ENCODE data around the gene FILIP1L.
"Not testable (repeated sequence)": the region's sequence is repeated elsewhere in the genome, so short reads cannot be mapped to it uniquely, and the experiment has no call there.

FILIP1L gene

DNA sequence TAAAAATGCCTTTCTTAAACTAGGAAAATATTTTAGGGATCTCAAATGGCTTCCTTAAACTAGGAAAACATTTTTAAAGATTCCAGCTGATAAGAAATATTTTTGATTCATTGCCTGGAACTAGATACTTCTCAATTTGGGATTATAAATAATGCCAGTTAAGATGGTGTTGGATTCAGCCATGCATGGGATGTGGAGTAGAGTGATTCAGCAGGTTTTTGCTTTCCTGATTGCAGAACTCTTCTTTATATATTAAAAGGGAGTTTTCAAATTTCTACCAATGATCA lies 15.6 kb downstream of the FILIP1L start:
- DNase-seq (ENCODE audit: low spot score), result no peak

DNA sequence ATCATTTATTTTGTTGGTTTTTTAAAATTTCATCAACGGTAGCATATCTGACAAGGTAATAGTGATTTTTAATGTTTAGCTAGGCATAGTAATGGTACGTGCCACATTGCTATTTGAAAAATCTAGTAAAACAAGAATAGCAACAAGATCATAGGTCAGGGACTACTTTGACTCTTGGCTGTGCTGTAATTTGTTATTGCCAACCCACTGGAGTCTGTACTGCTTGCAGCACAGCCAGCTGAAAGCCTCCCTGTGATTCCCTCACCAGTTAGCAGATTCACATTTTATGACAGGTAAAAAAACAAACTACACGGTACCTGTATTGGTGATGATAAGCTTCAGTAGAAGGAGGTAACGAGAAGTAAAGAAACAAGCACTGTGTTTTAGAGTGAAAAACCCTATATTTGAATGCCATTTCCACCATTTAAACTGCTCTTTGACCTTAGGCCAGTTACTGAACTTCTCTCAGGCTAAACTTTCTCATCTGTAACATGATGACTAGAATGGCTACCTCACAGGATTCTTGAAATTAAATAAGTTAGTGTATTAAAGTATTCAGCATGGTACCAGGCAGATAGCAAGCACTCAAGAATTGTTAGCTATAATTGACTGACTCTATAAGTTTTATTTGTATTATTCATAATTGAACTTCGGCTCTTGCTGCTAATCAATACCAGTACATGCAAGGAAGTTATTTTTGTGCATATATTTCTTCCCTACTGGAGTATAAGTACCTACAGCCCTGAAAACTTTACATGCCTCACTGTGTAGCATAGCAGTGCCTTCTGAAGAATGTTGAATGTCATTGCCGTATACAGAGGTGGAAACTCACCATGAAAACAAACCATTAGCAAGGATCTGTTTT lies 16.1 kb downstream of the FILIP1L start:
- DNase-seq (ENCODE audit: low spot score), result peak; percentile 38

DNA sequence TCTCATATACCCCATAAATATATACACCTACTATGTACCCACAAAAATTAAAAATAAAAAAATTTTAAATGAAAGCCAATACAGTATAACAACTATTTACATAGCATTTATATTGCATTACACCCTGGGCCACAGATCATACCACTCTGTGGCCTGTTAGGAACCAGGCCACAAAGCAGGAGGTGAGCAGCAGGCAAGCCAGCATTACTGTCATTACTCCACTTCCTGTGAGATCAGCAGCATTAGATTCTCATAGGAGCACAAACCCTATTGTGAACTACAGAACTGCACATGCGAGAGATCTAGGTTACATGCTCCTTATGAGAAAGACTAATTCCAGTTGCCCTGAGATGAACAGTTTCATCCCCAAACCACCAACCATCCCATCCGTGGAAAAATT lies 17.4 kb downstream of the FILIP1L start:
- no peak for DNase-seq (ENCODE audit: low spot score)

DNA sequence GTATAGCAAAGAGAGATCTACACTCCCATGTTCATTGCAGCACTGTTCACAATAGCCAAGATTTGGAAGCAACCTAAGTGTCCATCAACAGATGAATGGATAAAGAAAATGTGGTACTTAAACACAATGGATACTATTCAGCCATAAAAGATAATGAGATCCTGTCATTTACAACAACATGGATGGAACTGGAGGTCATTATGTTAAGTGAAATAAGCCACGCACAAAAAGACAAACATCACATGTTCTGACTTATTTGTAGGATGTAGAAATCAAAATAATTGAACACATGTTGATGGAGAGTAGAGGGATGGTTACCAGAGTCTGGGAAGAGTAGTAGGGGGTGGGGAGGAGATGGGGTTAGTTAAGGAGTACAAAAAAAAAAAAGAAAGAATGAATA lies 18.0 kb downstream of the FILIP1L start:
- DNase-seq (ENCODE audit: low spot score), result not testable (repeated sequence)

DNA sequence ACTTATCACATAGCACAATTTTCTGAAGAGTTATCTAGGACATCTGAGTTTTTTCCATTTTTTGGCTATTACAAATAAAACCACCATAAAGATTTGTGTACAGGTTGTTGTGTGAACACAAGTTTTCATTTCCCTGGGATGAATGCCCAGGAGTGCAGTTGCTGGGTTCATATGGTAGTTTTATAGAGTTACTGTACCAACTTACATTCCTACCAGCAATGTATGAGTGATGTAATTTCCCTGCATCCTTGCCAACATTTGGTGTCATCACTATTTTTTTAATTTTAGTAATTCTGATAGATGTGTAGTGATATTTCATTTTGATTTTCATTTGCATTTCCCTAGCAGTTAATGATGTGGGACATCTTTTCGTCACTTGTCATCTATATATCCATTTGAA lies 20.5 kb downstream of the FILIP1L start:
- no peak for DNase-seq (ENCODE audit: low spot score)

- no peak for DNase-seq (ENCODE audit: low spot score)
These were observed 23.7 kb downstream of the FILIP1L start for GRCh38 chr3:100090669-100091005.

GRCh38 chr3:100089812-100090668 lies 24.3 kb downstream of the FILIP1L start:
- DNase-seq (ENCODE audit: low spot score), result peak; percentile 42

GRCh38 chr3:100088735-100089368 lies 25.4 kb downstream of the FILIP1L start:
- DNase-seq (ENCODE audit: low spot score), result no peak

GRCh38 chr3:100087198-100087597 lies 27.1 kb downstream of the FILIP1L start:
- no peak for DNase-seq (ENCODE audit: low spot score)

DNA sequence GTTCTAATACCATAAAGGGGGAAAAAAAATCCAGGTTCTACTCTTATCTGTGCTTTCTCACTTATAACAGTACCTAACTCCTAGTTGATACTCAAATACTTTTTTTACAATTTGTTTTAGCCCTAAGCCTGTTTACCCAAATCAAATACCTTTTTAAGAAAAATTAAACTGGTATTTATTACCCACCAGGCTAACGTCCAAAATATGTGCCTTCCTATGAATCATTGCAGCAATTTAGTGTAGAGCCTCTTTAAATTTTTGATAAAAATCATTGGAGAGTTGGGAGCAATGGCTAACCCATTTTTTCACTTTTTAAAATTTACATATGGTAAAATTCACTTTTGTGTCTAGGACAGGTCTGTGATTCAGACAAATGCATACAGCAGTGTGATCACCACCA lies 27.9 kb downstream of the FILIP1L start:
- DNase-seq (ENCODE audit: low spot score), result no peak

- no peak for DNase-seq (ENCODE audit: low spot score)
These were observed 30.0 kb downstream of the FILIP1L start for GRCh38 chr3:100084100-100084806.

- DNase-seq (ENCODE audit: low spot score), result no peak
These were observed 31.1 kb downstream of the FILIP1L start for GRCh38 chr3:100083209-100083608.

DNA sequence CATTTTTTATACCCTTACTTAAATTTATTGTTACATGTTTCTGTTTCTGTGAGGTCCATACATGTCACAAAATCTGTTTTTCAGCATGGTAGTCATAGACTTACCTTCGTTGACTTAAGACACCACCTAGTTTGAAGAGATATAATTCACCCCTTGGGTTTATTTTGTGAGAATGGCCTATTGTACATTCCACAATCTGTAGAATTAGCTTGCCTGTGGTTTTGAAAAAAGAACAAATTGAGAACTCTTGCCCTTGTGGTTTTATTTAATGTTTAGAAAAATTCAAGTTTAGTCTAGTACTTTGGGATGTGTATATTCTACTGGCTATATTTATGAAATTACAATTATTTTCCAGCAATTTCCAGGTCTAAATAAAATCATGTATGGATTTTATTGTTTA lies 31.6 kb downstream of the FILIP1L start:
- no peak for DNase-seq (ENCODE audit: low spot score)

DNA sequence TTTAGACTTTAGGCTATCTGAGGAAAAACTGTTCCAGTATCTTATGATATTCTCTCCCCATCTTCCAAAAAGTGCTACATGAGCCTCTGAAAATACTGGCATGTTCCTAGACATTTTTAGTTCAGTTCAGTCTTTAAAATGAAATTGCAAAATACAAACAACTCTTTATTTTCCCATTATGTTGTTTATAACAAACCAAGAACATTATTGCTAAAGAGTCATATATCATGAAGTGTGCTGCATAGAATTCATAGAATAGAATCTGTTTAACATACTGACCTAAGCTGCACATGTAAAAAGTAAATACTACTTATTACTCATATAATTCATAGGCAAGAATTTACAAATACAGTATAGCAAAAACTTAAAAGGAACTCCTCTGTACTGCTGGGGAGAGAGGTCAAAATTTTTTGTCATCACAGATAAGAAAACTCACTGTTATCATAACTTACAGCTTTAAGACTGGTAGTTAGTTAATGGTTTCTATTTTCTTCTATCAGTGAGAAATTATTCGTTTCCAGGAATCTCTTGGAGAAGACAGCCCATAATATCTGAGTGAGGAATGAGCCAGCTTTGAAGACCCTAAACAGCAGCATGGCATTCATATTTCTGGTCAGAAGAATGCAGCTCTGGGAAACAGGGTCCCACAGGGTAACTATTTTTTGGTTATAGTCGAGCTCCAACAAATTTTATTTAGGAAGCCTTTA lies 32.2 kb downstream of the FILIP1L start:
- no peak for DNase-seq (ENCODE audit: low spot score)

DNA sequence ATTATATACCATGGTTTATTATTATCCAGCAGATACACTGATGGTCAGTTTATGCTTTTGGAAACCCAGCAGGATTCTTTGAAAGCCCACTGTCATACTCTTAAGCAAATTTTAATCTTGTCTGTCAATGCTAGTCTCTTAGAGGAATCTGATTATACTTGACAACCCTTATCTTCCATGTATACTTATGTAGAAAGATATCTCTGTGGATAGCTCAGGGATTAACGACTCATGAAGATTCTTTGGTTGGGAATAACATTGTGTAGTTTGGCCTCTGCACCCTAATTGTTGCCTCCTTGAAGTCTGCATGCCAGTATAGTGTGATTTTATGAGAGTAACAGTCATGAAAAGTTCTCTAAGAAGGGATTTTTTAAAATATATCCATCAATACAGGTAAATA lies 33.0 kb downstream of the FILIP1L start:
- DNase-seq (ENCODE audit: low spot score), result no peak

DNA sequence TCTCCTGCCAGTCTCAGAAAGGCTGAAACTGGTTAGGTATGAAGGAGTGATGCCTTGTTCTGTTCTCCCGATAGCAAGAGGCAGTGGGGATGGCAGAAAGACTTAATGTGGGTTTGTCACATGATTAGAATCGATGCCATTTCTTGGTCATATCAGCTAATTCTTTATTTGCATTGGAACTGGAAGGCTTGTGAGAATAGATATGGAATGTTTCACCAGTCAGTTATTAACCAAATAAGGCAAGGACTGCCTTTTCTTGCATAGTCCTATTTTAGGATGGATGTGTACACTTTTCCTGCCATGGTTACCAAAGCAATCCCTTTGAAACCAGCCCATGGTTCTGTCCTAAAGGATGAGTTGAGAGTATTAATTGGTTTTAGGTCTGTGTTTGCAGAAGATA lies 33.7 kb downstream of the FILIP1L start:
- no peak for DNase-seq (ENCODE audit: low spot score)

DNA sequence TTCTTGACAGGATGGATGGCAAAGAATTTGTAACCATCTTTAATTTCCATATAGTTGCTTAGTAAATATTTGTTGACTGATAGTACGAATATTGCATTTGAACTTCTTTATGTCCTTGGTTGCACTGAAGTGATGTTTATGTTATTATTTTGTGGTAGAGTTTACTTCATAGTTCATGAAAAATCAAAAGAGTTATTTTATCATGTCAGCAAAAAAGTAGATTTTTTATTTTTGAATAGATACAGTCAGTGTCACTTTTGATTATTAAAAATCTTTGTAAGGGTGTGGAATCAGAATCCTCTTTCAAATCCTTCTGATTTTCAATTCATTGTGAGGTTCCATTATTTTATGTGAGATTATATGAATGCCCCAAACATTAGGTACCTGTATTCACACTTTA lies 35.0 kb downstream of the FILIP1L start:
- no peak for DNase-seq (ENCODE audit: low spot score)

- no peak for DNase-seq (ENCODE audit: low spot score)
These were observed 37.4 kb downstream of the FILIP1L start for GRCh38 chr3:100076731-100077529.

DNA sequence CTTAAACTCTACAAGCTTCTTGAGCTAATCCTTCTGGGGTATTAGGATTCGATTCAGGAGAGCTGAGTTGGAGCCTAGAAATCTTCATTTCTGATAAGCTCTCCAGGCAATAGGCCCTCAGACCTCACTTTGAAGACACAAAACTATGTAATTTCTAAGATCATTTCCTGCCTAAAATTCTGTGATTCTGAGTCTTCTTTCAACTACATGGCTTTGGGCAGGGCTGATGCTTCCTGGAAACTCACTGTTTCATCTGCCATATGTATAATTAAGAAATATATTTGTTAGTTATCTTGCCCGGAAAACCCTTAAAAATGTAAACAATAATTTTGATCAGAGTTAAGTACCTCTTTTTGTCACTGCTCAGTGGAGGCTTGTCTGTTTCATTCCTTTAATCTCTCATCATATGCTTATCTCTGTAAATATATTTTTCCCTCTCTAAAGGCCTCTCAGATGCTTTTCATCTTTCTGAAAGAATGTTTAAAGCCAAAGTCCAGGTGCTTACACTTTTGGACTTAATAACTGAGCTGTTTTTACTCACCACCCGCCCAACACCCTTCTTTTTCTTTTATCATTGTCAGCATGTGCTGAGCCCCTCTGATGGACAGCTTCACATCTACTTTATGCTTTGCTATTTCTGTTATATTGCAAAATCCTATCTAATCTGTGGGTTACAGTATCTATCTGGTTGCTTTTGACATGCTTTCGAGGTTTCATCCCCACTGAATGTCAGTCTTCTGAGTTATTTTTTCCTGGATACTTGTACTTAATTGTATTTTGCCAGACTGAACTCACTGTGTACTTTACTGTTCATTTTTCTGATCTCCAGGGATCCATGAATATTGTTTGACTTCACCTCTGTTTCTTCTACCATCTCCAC lies 38.2 kb downstream of the FILIP1L start:
- no peak for DNase-seq (ENCODE audit: low spot score)

- no peak for DNase-seq (ENCODE audit: low spot score)
These were observed 39.1 kb downstream of the FILIP1L start for GRCh38 chr3:100075196-100075595.

All from iPS-NIHi11 (cell line).